ENCODE measurements around the gene GRM2.
"Not testable (repeated sequence)": the region's sequence is repeated elsewhere in the genome, so short reads cannot be mapped to it uniquely, and the experiment has no call there.

GRM2 gene

GRCh38 chr3:51721062-51721745 lies 14.3 kb downstream of the GRM2 start:
- DNase-seq (ENCODE audit: low read depth in 2 of 2, low spot score in 1 of 2), result no peak

GRCh38 chr3:51722362-51722761 lies 15.5 kb downstream of the GRM2 start:
- DNase-seq (ENCODE audit: low read depth in 2 of 2, low spot score in 1 of 2), result no peak

GRCh38 chr3:51727500-51727899 lies 20.6 kb downstream of the GRM2 start:
- DNase-seq (ENCODE audit: low read depth in 2 of 2, low spot score in 1 of 2), result no peak

DNA sequence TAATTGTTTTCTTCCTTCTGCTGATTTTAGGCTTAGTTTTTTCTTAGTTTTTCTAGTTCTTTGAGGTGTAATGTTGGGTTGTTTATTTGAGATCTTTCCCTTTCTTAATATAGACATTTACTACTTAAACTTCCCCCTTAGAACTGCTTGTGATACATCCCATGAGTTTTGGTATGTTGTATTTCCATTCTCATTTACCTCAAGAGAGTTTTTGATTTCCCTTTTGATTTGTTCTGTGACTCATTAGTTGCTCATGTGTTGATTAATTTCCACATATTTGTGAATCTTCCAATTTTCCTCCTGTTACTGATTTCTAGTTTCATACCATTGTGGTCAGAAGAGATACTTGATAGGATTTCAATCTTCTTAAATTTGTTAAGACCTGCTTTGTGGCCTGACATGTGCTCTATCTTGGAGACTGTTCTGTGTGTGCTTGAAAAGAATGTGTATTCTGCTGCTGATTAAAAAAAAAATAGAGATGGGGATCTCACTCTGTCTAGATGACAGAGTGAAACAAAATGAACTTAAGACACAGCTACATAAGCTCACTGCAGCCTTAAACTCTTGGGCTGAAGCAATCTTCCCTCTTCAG lies 22.3 kb downstream of the GRM2 start:
- DNase-seq (ENCODE audit: low read depth in 2 of 2, low spot score in 1 of 2), result no peak

DNA sequence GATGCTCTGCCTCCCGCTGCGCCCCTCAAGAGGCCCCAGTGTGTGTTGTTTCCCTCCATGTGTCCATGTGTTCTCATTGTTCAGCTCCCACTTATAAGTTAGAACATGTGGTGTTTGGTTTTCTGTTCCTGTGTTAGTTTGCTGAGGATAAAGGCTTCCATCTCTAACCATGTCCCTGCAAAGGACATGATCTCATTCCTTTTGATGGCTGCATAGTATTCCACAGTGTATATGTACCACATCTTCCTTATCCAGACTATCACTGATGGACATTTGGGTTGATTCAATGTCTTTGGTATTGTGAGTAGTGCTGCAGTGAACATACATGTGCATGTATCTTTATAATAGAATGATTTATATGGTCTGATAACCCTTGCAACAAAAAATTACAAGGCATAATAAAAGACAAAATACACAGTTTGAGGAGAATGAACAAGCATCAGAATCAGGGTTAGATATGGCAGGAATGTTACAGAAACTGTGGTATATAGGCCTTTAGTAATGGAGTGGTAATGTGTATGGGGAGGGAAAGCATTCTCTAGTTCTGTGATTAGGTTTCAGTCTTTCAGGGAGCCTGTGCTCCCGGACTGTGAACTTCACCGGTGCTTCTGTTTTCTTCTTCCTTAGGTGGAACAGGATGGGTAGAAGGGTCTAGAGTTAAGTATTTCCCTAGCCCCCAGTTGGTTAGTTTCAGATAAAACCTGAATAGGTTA lies 27.1 kb downstream of the GRM2 start:
- DNase-seq (ENCODE audit: low read depth in 2 of 2, low spot score in 1 of 2), result no peak

DNA sequence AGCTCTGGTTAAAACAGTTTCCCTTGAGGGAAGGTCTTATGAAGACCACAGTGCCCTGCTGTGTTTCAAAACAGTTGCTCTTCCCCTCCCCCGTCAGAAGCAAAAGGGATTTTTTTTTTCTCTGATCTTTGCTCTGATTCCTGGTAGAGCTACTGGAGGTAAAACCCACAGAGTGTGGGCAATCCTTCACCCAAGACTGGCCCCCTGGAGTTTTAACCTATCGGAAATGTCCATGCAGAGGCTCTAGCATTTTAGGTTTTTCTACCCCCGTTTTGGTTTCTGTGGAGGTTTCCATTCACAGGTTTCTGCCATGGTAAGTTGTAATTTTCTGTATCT lies 27.7 kb downstream of the GRM2 start:
- DNase-seq (ENCODE audit: low read depth in 2 of 2, low spot score in 1 of 2), result no peak

DNA sequence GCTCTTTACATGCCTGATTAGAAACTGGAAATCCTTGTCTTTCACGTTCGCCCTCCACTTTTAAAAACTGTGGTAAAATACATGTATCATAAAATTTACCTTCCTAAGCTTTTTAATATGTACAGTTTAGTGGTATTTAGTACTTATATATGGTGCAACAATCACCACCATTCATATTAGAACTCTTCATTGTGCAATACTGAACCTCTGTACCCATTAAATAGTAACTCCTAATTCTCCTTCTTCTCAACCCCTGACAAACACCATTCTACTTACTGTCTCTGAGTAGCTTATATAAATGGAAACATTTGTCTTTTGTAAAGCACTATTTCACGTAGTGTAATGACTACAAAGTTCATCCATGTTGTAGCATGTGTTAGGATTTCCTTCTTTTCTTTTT lies 28.2 kb downstream of the GRM2 start:
- DNase-seq (ENCODE audit: low read depth in 2 of 2, low spot score in 1 of 2), result no peak

- no peak for DNase-seq (ENCODE audit: low read depth in 2 of 2, low spot score in 1 of 2)
Observed at GRCh38 chr3:51735950-51736349, 29.1 kb downstream of the GRM2 start.

DNA sequence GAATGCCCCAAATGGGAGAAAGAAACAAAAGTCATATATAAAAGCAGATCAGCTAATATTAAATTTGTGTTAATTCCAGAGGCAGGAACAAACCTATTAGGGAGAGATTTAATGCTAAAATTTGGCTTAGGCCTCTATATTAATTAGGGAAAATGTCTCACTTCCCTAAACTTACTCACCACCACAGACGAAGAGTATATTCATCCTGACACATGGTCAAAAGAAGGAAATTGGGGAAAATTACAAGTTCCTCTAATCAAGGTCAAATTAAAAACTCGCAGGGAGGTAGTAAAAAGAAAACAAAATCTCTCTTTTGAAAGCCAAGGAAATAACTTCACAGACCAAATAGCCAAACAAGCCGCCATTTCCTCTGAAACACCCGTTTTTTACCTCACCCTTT lies 32.2 kb downstream of the GRM2 start:
- no peak for DNase-seq (ENCODE audit: low read depth in 2 of 2, low spot score in 1 of 2)

GRCh38 chr3:51742320-51742719 lies 35.5 kb downstream of the GRM2 start:
- not testable (repeated sequence) for DNase-seq (ENCODE audit: low read depth in 2 of 2, low spot score in 1 of 2)

- DNase-seq (ENCODE audit: low read depth in 2 of 2, low spot score in 1 of 2), result not testable (repeated sequence)
Observed at GRCh38 chr3:51742978-51743377, 36.1 kb downstream of the GRM2 start.

DNA sequence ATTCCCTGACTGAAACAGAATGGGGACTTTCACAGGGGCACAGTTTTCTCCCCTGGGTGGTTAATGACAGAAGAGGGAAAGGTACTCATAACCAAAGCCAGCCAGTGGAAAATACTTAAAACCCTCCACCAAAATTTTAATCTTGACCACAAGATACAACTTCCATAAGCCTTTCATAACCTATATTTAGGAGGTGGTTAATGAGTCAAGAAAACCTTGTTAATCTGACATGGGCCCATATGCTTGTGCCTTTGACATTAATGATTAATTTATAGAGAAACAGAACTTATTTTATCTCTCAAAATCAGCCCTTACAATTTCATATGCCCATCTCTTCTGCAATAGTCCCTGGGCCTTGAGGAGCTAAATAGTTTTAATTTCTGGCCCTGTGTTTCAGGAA lies 41.0 kb downstream of the GRM2 start:
- no peak for DNase-seq (ENCODE audit: low read depth in 2 of 2, low spot score in 1 of 2)

- no peak for DNase-seq (ENCODE audit: low read depth in 2 of 2, low spot score in 1 of 2)
Observed at GRCh38 chr3:51748327-51748726, 41.5 kb downstream of the GRM2 start.

GRCh38 chr3:51750878-51751277 lies 44.0 kb downstream of the GRM2 start:
- no peak for DNase-seq (ENCODE audit: low read depth in 2 of 2, low spot score in 1 of 2)

DNA sequence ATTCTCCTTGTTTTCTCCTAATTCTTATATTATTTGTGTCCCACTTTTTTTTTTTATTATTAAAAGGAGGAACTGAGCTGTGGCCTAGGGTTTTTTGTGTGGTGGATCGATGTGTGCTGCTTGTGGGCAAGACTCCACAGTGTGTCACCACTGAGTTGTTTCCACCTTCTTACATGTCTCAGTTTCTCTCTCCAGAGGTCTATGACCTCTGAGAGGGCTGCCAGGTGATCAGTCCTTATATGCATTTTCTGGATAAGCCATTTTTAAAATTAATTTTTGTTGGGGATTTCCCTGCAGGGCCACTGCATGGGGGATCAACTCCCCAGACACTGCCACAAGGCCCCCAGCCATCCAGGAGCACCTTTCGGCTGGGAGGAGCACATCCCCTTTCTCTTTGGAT lies 44.4 kb downstream of the GRM2 start:
- DNase-seq (ENCODE audit: low read depth in 2 of 2, low spot score in 1 of 2), result no peak

- DNase-seq (ENCODE audit: low read depth in 2 of 2, low spot score in 1 of 2), result not testable (repeated sequence)
Observed at GRCh38 chr3:51753763-51754750, 47.2 kb downstream of the GRM2 start.

GRCh38 chr3:51759203-51759602 lies 52.3 kb downstream of the GRM2 start:
- no peak for DNase-seq (ENCODE audit: low read depth in 2 of 2, low spot score in 1 of 2)

All from stimulated activated CD8-positive, alpha-beta memory T cell treated with anti-CD3 and anti-CD28 coated beads, Interleukin-4, amount 100 ng/mL, for 4 hours (primary cell).